Activated CD4-positive, alpha-beta T cell treated with anti-CD3 and anti-CD28 coated beads, Interleukin-10, Interleukin-2, amounts not matched to agents 100 ng/mL and 50 ng/mL, durations not matched to agents 16 hours and 8 hours (primary cell): ENCODE results near the gene IER3.
"Not testable (repeated sequence)": the region's sequence is repeated elsewhere in the genome, so short reads cannot be mapped to it uniquely, and the experiment has no call there.

Source experiments
- DNase-seq: peaks from one replicate; pipeline ENCODE4 v3.0.0-alpha.2; 2020

The IER3 gene

GRCh38 chr6:30767944-30768301, 23.6 kb upstream of the IER3 start:
- no peak for DNase-seq

GRCh38 chr6:30767158-30767943, 23.0 kb upstream of the IER3 start:
- DNase-seq = peak; percentile 66

GRCh38 chr6:30766461-30767157, 22.3 kb upstream of the IER3 start:
- DNase-seq = no peak

GRCh38 chr6:30765495-30765894, 21.1 kb upstream of the IER3 start:
- not testable (repeated sequence) for DNase-seq

- not testable (repeated sequence) for DNase-seq
Measured at GRCh38 chr6:30764490-30765043, 20.2 kb upstream of the IER3 start.

- DNase-seq = no peak
Measured at GRCh38 chr6:30763618-30764489, 19.5 kb upstream of the IER3 start.

- DNase-seq = no peak
Measured at GRCh38 chr6:30763155-30763617, 18.8 kb upstream of the IER3 start.

- no peak for DNase-seq
Measured at GRCh38 chr6:30761791-30762429, 17.6 kb upstream of the IER3 start.

GRCh38 chr6:30760549-30760948, 16.2 kb upstream of the IER3 start:
- no peak for DNase-seq

GRCh38 chr6:30759575-30760239, 15.4 kb upstream of the IER3 start:
- no peak for DNase-seq

- DNase-seq = no peak
Measured at GRCh38 chr6:30757261-30757904, 13.0 kb upstream of the IER3 start.

GRCh38 chr6:30756405-30757003, 12.2 kb upstream of the IER3 start:
- not testable (repeated sequence) for DNase-seq

GRCh38 chr6:30754631-30755030, 10.3 kb upstream of the IER3 start:
- no peak for DNase-seq

GRCh38 chr6:30752157-30752927, 8.0 kb upstream of the IER3 start:
- no peak for DNase-seq

GRCh38 chr6:30750379-30750668, 6.0 kb upstream of the IER3 start:
- no peak for DNase-seq

- no peak for DNase-seq
Measured at GRCh38 chr6:30749554-30750378, 5.4 kb upstream of the IER3 start.

GRCh38 chr6:30748851-30749540, 4.6 kb upstream of the IER3 start:
- no peak for DNase-seq

GRCh38 chr6:30747902-30748769, 3.8 kb upstream of the IER3 start:
- DNase-seq = no peak
